GM23338 (cell line): Measurements from ENCODE around the gene PAMR1. TPM values are rescaled to one million over a fixed set of nuclear protein-coding genes. Genes with fewer than 3 reads are reported as not detected.

Experiments used
- ATAC-seq: fragments of 200-7000 bp; cut with Tn5 transposase; 3 replicates; pipeline ENCODE4 v1.9.1; 2020
- DNase-seq: peaks from one replicate; pipeline ENCODE4 v3.0.0-alpha.2; 2015; ENCODE audit warnings: low spot score
- H2AFZ ChIP-seq: fragments of 200-600 bp; sonication (generic); 2 replicates; pipeline ENCODE4 v1.8.0; 2016; ENCODE audit warnings: antibody characterized with exemption, mild to moderate bottlenecking, moderate library complexity
- H3F3A ChIP-seq: fragments of 200-600 bp; sonication (generic); replicated peaks from 2 replicates; pipeline ENCODE4 v1.8.0; 2017; ENCODE audit warnings: antibody characterized with exemption, mixed run types, low read depth
- H3K27ac ChIP-seq: fragments of 200-600 bp; sonication (generic); 2 replicates; pipeline ENCODE4 v1.6.1; 2016; ENCODE audit warnings: low read depth
- H3K27me3 ChIP-seq: fragments of 200-600 bp; sonication (generic); 2 replicates; pipeline ENCODE4 v1.8.0; 2016; ENCODE audit warnings: mild to moderate bottlenecking, mixed run types, moderate library complexity; ENCODE audit not compliant: insufficient read depth
- H3K36me3 ChIP-seq: fragments of 200-600 bp; sonication (generic); 2 replicates; pipeline ENCODE4 v1.8.0; 2016; ENCODE audit warnings: mild to moderate bottlenecking; ENCODE audit not compliant: insufficient read depth
- H3K4me1 ChIP-seq: fragments of 200-600 bp; sonication (generic); 2 replicates; pipeline ENCODE4 v1.8.0; 2016; ENCODE audit warnings: mild to moderate bottlenecking, moderate library complexity; ENCODE audit not compliant: insufficient read depth
- H3K4me2 ChIP-seq: fragments of 200-600 bp; sonication (generic); 2 replicates; pipeline ENCODE4 v1.7.1; 2017; ENCODE audit warnings: mixed run types
- H3K4me3 ChIP-seq: fragments of 200-600 bp; sonication (generic); 2 replicates; pipeline ENCODE4 v1.6.1; 2016; ENCODE audit warnings: mixed run types
- H3K79me2 ChIP-seq: fragments of 200-600 bp; sonication (generic); replicated peaks from 2 replicates; pipeline ENCODE4 v1.8.0; 2017; ENCODE audit warnings: mild to moderate bottlenecking; ENCODE audit not compliant: insufficient read depth
- H3K9me2 ChIP-seq: fragments of 200-600 bp; sonication (generic); 2 replicates; pipeline ENCODE4 v1.8.0; 2017; ENCODE audit not compliant: insufficient read depth
- H4K20me1 ChIP-seq: fragments of 200-600 bp; sonication (generic); replicated peaks from 2 replicates; pipeline ENCODE4 v1.8.0; 2017; ENCODE audit warnings: mild to moderate bottlenecking; ENCODE audit not compliant: insufficient read depth
- H3K27ac Mint-ChIP-seq: 2 replicates; pipeline ENCODE4 v1.8.0; 2020; ENCODE audit warnings: inconsistent platforms, mild to moderate bottlenecking, moderate library complexity, mixed read lengths
- H3K27me3 Mint-ChIP-seq: 3 replicates; pipeline ENCODE4 v1.8.0; 2022; ENCODE audit warnings: low read depth, mild to moderate bottlenecking, moderate library complexity, mixed read lengths, inconsistent platforms; ENCODE audit not compliant: insufficient read depth, poor library complexity
- H3K36me3 Mint-ChIP-seq: 3 replicates; pipeline ENCODE4 v1.8.0; 2021; ENCODE audit warnings: low read depth, mild to moderate bottlenecking, inconsistent platforms, moderate library complexity, mixed read lengths
- H3K4me1 Mint-ChIP-seq: 3 replicates; pipeline ENCODE4 v1.8.0; 2020; ENCODE audit warnings: mild to moderate bottlenecking, inconsistent platforms, mixed read lengths
- H3K4me3 Mint-ChIP-seq: 3 replicates; pipeline ENCODE4 v1.8.0; 2021; ENCODE audit warnings: moderate library complexity, mild to moderate bottlenecking, inconsistent platforms, mixed read lengths
- H3K9me3 Mint-ChIP-seq: 3 replicates; pipeline ENCODE4 v1.8.0; 2020; ENCODE audit warnings: moderate library complexity, mild to moderate bottlenecking, inconsistent platforms, mixed read lengths
- ETS1 ChIP-seq: IDR thresholded peaks from 2 replicates; pipeline ENCODE4 v1.6.1; 2016; ENCODE audit warnings: antibody characterized with exemption
- EZH2phosphoT487 ChIP-seq: fragments of 200-600 bp; sonication (generic); IDR thresholded peaks from one replicate; pipeline ENCODE4 v1.8.1; 2018; ENCODE audit warnings: antibody characterized with exemption; ENCODE audit not compliant: unreplicated experiment
- NANOG ChIP-seq: IDR thresholded peaks from 2 replicates; pipeline ENCODE4 v1.6.1; 2016; ENCODE audit warnings: antibody characterized with exemption, borderline replicate concordance
- POLR2AphosphoS5 ChIP-seq: IDR thresholded peaks from 2 replicates; pipeline ENCODE4 v1.6.1; 2016; ENCODE audit warnings: antibody characterized with exemption, low read depth
- REST ChIP-seq: IDR thresholded peaks from one replicate; pipeline ENCODE4 v1.6.1; 2018; ENCODE audit warnings: antibody characterized with exemption; ENCODE audit not compliant: unreplicated experiment
- ZNF331 ChIP-seq: fragments of 250-450 bp; sonication (Bioruptor Pico); IDR thresholded peaks from 2 replicates; pipeline ENCODE4 v1.5.0; 2020; ENCODE audit warnings: low read depth, mild to moderate bottlenecking, moderate library complexity
- polyA plus RNA-seq: library from polyadenylated mRNA; unstranded; fragments of >200 nt; fragmentation: Nextera tagmentation; extraction: Ambion mirVana; gene quantifications from 2 replicates; pipeline ENCODE4 v1.2.1, GENCODE V29; 2016
- total RNA-seq: library from RNA; depleted of rRNA; stranded (reverse); fragments of >200 nt; shearing (Covaris generic); gene quantifications from 2 replicates; pipeline ENCODE4 v1.2.3, GENCODE V29; 2014

PAMR1 gene
- total and polyA plus RNA-seq, 2 experiments from 2014 or later, result 1.6 to 3.1 TPM

GRCh38 chr11:35541621-35542375, 16.4 kb upstream of the PAMR1 start:
- Histone ChIP-seq H3K79me2 (no peaks in the 10 kb centered on the region), H3K9me2 (no peaks in the 10 kb centered on the region; the same call in 1 of the 2 replicates), H3K36me3 (no peaks in the 10 kb centered on the region), H3K4me1 (peaks cover 5% of the 10 kb centered on the region), H3K27ac (no peak overlapping the region), H3K4me3 (no peak overlapping the region), H3K4me2 (no peak overlapping the region), H2AFZ (no peak overlapping the region), H4K20me1 (no peaks in the 10 kb centered on the region), H3K27me3 (no peaks in the 10 kb centered on the region), H3F3A (no peaks in the 10 kb centered on the region)
- H3K4me1 Mint-ChIP-seq, result peaks cover 11% of the 10 kb centered on the region
- H3K9me3 Mint-ChIP-seq, result no peaks in the 10 kb centered on the region; the same call in 2 of the 3 replicates
- no peaks in the 10 kb centered on the region for H3K36me3 Mint-ChIP-seq
- H3K27me3 Mint-ChIP-seq, result peaks cover 7% of the 10 kb centered on the region
- H3K4me3 Mint-ChIP-seq, result no peak overlapping the region
- no peak for DNase-seq
- ATAC-seq, result no peak
- no peak for TF ChIP-seq EZH2phosphoT487
- no peak for TF ChIP-seq NANOG
- TF ChIP-seq ZNF331 (CRISPR knock-in tag), result no peak
- no peak for TF ChIP-seq ETS1
- TF ChIP-seq POLR2AphosphoS5, result no peak
- H3K27ac Mint-ChIP-seq, result no peak overlapping the region

- Histone ChIP-seq H3K4me2 (no peak overlapping the region), H3K27ac (no peak overlapping the region)
- no peak overlapping the region for H3K4me3 Mint-ChIP-seq
Measured at GRCh38 chr11:35540526-35540925, 15.1 kb upstream of the PAMR1 start.

More at GRCh38 chr11:35540526-35540925, 15.1 kb upstream of the PAMR1 start:
- Histone ChIP-seq H2AFZ (no peak overlapping the region), H3F3A (no peaks in the 10 kb centered on the region), H3K4me3 (no peak overlapping the region), H3K79me2 (no peaks in the 10 kb centered on the region), H3K4me1 (peaks cover 5% of the 10 kb centered on the region), H3K36me3 (no peaks in the 10 kb centered on the region), H4K20me1 (no peaks in the 10 kb centered on the region), H3K9me2 (no peaks in the 10 kb centered on the region; the same call in 1 of the 2 replicates), H3K27me3 (no peaks in the 10 kb centered on the region)
- ATAC-seq, result no peak
- no peak for TF ChIP-seq ZNF331 (CRISPR knock-in tag)
- no peak for TF ChIP-seq REST
- DNase-seq, result no peak
- peaks cover 15% of the 10 kb centered on the region for H3K4me1 Mint-ChIP-seq
- H3K36me3 Mint-ChIP-seq, result no peaks in the 10 kb centered on the region
- H3K27ac Mint-ChIP-seq, result no peak overlapping the region
- no peaks in the 10 kb centered on the region; the same call in 2 of the 3 replicates for H3K9me3 Mint-ChIP-seq
- H3K27me3 Mint-ChIP-seq, result peaks cover 7% of the 10 kb centered on the region
